Hematopoietic multipotent progenitor cell treated with erythropoietin and hydrocortisone succinate and interleukin-3 and kit ligand, for 15 days (in vitro differentiated cells): ENCODE data around the gene RSPH10B2.
"Not testable (repeated sequence)": the region's sequence is repeated elsewhere in the genome, so short reads cannot be mapped to it uniquely, and the experiment has no call there.

Experiments used
- DNase-seq: peaks from one replicate; pipeline ENCODE4 v3.0.0-alpha.2; 2015; ENCODE audit warnings: low spot score

The RSPH10B2 gene

DNA sequence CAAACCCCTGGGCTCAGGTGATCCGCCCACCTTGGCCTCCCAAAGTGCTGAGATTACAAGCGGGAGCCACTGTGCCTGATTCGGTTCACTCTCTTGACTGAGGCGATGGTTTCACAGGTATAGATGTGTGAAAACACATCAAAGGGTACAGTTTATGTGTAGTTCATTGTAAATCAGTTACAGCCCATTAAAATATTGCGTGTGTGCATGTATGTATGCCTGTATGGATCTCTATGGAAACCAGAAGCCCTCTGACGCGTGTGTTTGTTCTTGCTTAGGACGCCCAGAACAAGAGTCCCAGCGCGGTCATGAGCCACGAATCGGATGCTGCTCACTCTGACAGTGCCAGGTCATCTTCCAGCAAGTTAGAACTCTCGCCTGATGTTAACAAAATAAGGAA is 35.5 kb downstream of the RSPH10B2 start:
- DNase-seq = not testable (repeated sequence)

DNA sequence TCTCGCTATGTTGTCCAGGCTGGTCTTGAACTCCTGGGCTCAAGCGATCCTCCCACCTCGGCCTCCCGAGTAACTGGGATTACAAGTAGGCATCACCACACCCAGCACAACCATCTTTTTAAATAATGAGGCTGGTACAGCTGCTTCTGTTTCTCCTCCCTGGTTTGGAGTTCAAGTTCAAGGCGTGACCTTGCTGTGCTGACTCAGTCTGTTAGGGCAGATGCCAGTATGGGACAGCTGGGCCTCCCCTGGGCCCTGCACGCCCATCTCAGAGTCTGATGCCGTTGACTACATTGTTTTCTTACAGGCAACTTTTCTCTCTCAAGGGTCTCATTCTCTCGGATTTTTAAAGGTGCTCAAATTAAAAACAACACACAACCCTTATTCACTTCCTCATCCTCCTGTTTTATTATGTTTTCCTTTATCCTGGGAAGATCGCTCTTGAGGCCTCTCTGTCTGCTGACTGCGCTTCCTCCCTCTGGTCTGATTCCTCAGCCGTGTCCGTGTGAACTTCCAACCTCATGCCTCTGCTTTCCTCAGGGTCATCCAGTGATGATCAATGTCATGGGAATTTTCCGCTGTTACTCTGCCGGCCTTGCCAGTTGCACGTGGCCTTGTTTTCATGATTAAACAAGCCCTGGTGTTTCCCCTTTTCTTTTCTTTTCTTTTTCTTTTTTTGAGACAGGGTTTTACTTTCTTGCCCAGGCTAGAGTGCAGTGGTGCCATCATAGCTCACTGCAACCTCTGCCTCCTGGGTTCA is 38.4 kb downstream of the RSPH10B2 start:
- not testable (repeated sequence) for DNase-seq

DNA sequence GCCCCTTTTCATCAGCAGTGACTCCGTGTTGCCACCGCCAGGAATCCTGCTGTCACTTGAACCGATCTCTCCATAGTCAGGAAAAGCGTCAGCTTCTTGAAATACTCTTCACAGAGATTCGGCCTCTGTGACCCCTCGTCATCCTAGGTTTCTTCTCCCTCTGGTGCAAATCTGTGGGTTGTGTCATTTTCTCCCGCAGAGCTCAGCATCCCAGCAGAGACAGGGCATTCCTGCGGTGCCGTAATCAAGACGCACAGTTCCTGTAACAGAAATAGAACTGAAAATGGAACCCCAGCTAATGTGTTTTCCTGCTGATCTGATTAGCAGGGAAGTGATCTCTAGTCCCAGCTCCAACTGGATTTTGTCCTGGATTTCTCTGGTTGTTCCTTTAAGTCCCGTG is 40.4 kb downstream of the RSPH10B2 start:
- DNase-seq = not testable (repeated sequence)

DNA sequence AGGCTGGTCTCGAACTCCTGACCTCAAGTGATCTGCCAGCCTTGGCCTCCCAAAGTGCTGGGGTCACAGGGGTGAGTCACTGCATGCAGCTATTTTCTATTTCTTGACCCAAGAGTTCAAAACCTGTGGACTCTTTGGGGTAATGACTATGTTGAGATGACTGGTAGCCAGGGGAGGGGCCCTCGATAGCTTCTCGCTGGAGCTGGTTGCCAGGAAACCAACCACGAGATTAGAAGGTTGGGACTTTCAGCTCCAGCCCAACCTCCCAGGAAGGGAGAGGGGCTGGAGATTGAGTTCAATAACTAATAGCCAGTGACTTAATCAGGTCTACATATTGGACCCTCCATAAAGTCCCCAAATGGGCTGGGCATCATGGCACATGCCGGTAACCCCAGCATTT is 43.3 kb downstream of the RSPH10B2 start:
- not testable (repeated sequence) for DNase-seq

DNA sequence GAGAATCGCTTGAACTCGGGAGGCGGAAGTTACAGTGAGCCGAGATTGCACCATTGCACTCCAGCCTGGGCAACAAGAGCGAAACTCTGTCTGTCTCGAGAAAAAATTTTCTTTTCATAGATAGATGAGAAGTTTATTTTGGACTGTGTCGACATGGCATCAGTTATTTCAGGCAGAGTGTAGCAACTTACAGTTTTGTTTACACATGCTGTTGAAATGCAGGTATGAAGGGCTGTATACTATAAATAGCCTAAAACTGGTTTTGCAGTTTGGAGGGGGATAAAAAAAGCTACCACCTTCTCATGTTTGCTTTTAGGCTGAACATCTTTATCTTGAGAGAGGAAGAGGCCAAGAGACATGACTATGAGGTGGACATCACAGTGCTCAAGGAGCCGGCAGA is 44.1 kb downstream of the RSPH10B2 start:
- not testable (repeated sequence) for DNase-seq

DNA sequence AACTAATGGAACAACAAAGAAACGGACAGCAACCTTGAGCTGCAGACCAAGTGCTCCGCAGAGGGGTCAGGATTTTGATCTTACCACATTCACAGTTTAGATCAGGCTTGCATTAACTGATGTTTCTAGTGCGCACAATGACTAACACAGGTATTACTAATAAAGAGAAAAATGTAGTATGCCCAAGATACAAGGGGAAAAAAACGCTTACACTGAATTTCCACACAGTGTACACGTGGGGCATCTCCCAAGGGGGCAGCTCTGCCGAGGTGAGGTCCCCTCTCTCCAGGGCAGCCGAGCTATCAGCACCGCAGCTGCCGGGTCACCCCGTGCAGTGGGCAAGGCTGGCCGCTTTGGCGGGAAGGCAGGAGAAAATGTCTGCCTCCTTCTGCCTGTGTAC is 46.0 kb downstream of the RSPH10B2 start:
- not testable (repeated sequence) for DNase-seq

DNA sequence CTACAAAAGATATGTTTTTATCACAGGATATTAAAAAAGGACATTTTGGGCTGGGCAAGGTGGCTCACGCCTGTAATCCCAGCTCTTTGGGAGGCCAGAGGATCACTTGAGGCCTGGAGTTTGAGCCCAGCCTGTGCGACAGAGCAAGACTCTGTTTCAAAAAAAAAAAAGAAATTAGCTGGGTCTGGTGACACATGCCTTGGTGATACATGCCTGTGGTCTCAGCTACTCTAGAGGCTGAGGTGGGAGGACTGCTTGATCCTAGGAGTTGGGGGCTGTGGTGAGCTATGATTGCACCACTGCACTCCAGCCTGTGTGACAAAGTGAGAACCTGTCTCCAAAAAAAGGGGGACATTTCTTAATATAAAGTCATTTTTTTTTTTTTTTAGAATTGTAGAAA is 46.4 kb downstream of the RSPH10B2 start:
- DNase-seq = not testable (repeated sequence)

DNA sequence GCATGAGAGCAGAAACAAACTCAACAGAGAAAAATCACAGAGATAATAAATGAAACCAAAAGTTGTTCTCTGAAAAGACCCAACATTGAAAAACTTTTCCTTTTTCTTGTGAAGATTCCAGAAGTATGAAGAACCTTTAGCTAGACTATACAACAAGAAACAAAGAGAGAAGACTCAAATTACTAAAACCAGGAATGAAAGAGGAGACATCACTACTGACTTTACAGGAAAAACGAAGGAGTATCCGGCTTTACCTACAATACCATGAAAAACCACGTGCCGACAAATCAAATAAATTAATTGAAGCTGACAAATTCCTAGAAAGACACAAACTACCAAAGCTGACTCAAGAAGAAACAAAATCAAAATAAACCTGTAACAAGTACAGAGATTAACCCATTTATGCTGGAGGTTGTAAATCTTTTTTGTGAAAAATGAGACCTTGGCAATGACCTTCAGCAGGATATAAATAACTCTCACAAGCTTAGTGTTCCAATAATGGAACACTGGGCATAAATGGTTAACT is 53.6 kb downstream of the RSPH10B2 start:
- DNase-seq = not testable (repeated sequence)

DNA sequence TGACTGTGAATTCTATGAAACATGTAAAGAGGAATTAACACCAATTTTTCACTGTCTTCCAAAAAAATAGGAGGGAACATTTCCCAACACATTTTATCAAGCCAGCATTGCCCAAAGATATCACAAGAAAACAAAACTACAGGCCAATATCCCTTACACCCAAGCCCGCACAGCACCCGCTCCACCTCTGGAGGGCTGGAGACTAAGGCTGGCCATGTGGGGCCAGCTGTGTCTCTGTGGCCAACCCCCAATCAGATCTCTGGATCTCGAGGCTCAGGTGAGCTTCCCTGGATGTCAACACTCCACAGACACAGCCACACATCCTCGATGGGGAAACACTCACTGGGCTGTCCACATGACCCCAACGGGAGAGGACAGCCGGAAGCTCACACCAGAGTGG is 54.1 kb downstream of the RSPH10B2 start:
- DNase-seq = not testable (repeated sequence)

DNA sequence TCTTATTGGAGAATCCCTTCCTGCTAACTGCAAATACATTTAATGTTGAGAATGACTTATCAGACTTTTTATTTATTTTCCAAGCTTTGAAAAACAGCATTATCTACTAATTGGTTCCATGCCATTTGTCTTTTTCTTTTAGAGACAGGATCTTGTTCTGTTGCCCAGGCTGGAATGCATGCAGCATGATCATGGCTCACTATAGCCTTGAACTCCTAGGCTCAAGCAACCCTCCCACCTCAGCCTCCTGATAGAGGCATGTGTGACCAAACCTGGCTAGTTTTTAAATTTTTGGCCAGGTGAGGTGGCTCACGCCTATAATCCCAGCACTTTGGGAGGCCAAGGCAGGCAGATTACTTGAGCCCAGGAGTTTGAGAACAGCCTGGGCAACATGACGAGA is 59.1 kb downstream of the RSPH10B2 start:
- DNase-seq = not testable (repeated sequence)

DNA sequence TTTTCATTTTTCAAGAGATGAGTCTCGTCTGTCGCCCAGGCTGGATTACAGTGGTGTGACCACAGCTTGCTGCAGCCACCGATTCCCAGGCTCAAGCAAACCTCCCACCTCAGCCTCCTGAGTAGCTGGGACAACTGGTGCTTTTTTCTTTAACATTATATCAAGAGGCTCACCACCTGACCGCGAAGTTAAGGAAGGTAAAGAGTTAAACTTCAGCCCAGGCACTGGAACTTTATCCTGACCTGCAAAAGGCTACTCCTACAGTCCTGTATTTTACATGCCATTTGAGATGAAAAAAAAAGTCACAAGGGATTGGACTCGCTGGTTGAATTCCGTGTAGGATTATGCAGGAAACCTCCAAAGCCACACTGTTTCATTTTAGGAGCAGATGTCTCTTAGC is 61.6 kb downstream of the RSPH10B2 start:
- DNase-seq = not testable (repeated sequence)

DNA sequence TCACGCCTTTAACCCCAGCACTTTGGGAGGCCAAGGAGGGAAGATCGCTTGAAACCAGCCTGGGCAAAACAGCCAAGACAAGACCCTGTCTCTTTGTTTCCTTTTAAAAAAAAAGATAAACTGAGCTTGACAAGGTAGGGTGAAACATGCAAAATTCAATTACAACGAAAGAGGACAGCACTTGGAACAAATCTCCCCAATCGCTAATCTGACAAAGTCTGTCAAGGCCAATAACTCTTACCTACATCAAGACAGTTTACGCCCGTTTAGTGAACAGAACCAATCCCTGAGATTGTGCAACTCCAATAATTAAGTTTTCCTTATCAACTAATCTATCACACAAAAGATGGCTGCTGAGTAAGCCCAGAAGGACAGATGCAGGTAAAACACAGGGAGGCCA is 67.7 kb downstream of the RSPH10B2 start:
- DNase-seq = not testable (repeated sequence)

DNA sequence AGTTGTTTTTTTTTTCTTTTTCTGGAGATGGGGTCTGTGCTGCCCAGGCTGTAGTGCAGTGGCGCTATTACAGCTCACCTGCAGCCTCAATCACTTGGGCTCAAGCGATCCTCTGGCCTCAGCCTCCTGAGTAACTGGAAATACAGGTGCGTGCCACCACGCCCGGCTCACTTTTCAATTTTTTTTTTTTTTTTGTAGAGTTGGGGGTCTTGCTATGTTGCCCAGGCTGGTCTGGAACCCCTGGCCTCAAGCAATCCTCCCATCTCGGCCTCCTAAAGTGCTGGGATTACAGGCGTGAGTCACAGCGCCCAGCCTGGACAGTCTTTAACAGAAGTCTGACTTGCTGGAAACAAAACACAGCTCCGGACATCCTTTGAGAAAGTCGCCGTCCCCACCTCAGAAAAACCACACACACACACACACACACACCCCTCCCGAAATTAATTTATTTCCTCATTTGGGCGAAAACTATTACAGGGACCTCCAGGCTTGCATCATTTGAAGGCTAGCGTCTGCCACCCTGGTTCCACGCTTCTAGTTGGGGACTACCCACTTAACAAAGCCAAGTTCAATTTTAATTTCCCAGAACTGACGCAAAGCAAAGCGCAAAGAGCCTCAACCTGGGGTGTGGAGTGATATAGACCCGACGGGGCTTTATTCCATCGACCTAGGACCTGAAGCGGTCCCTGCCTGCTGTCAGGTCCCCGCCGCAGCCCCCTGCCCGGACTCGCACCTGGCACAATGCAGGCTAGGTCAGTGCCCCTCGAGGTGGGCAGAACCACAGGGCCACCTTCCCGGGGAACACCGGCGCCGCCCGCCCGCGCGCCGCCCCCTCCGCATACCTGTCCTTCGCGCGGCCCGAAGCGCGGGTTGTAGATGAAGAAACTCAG is 71.6 kb downstream of the RSPH10B2 start:
- not testable (repeated sequence) for DNase-seq

DNA sequence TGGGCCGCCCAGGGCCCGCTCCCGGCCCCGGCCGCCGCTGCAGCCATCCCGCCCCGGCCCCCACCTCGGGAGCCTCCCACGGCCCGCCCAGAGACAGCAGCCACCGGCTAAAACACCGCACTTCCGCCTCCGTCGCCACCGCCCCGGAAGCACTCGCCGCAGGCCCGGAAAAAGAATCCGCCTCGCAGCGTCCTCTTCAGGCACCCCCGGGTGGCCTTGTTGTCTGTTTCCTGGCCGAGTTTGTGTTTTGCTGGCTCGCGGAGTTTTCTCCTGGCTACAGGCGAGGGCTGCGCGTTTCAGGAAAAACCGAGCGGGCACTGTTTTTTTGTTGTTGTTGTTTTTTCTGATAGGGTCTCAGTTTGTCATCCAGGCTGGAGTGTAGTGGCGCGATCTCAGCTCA is 72.2 kb downstream of the RSPH10B2 start, which contains the start of gene CCZ1B:
CCZ1B (minus strand) TSS at position 125 of the 400 bp plus-strand sequence; CDS start at position 47, 78 bp downstream.
- DNase-seq = peak; percentile 66

DNA sequence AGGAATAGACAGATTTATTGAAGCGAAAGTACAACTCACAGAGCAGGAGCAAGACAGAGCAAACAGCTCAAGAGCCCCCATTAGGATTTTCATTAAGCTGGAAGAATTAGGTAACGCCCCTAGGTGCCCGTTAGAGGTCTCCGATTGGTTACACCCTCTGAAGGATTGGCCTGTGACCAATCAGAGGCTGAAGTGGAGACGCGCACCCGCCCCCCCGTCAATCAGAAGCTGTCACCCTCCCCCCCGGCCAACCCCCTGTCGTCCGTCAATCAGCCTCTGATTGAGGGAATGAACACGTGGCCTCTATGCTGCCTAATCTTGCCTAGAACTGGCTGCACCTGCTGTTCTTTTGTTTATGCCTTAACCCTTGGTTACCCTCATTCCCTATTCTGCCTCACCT is 73.3 kb downstream of the RSPH10B2 start:
- DNase-seq = not testable (repeated sequence)

DNA sequence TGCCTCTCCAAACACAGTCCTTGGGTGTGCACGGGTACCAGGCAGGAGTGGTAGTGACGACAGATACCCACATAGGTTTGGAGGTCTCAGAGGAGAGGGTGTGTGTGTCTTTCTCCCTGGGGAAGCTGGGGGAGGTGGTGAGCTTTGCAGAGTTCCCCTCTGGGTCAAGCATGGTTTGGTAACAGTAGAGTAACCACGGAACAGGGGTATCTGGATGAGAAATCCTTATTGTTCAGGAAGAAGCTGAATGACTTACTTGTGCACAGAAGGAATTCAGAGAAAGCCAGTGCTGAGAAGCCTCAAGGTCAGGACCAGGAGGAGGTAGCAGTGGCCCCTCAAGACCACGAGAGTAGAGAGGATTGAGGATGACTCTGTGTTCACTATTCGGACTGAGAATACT is 75.7 kb downstream of the RSPH10B2 start:
- not testable (repeated sequence) for DNase-seq

DNA sequence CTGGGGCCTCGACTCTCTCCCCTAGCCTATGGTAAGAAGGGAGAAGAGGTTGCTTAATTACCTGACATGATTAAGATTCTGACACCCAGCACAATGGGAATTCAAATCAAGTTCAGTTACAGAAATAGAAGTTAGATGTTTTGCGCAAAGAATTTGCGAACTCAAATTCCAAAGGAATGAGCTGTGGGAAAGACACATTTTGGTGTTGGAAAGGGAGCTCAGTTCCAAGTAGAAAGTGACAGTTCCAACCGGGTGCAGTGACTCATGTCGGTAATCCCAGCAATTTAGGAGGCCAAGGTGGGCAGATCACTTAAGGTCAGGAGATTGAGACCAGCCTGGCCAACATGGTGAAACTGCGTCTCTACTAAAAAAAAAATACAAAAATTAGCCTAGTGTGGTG is 76.1 kb downstream of the RSPH10B2 start:
- DNase-seq = not testable (repeated sequence)

DNA sequence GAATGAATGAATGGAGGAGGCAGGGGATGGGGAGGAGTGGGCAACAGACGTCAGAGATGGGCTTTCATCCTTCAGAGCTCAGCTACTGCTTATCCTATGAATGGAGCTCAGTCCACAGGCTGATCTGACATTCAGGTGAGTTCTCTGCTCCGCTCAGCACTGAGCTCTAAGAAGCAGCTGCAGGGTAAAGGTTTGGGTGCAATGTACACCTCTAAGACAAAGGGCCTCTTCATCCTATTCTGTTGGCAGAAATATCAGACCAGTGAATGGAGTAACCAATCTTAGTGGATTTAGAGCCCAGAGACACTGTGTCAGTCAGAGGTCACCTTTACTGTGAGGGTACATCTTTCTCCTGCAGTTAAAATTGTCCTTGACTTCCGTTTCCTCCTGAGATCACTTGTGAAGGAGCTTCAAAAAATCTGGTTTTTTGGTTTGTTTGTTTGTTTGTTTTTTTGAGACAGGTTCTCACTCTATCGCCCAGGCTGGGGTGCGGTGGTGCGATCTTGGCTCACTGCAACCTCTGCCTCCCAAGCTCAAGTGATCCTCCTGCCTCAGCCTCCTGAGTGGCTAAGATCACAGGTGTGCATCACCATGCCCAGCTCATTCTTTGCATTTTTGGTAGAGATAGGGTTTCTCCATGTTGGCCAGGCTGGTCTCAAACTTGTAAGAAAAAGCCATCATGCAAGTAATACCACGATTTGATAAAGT is 77.3 kb downstream of the RSPH10B2 start:
- DNase-seq = no peak

DNA sequence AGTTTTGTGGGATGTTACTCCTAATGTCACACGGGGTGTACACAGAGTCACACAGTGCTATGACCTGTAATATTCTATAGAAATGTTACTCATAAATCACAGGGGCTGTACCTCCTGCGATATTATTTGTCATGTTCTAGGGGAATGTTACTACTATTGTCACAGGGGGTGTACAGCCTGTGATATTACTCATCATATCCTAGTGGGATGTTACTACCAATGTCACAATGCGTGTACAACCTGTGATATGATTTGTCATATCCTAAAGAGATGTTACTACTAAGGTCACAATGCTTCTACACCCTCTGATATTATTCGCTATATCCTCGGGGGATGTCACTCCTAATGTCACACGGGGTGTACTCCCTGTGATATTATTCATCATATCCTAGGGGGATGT is 79.7 kb downstream of the RSPH10B2 start:
- DNase-seq = no peak

DNA sequence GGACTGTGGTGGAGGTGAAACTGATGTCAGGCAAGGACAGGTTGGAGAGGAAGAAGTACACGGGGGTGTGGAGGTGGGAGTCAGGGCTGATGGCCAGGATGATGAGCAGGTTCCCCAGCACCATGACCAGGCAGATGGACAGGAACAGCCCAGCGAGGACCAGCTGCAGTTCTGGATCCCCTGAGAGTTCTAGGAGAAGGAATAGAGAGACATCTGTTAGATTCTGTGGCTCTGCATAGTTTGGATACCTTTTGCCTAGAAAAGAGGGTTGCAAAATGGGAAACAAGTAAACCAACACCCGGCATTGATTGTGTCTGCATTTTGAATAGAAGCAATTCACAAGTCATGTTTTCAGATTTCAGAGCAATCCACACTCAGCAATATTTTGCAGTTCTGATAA is 81.6 kb downstream of the RSPH10B2 start:
- DNase-seq = not testable (repeated sequence)

DNA sequence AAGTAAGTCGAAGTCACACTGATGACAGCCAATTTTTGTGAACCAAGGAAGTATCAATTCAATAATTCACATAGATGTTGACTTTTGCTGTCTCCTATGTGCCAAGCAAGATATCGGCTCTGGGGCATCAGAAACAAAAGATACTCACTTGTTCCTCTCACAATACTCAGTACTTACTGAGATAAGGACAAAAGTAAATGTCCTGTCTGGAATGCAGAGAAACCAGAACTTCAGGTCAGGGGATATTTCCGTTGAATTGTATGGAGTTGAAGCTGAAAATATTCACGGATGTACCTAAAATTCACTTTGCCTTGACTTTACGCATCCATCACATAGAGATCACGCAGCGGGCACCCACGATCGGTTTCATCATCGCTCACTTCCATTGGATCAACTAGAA is 83.2 kb downstream of the RSPH10B2 start:
- DNase-seq = not testable (repeated sequence)
